Keratinocyte (primary cell): ENCODE results near the gene GRIK4.

ENCODE experiments used
- EZH2 ChIP-seq: IDR thresholded peaks from one replicate; pipeline ENCODE4 v1.6.1; 2012; ENCODE audit warnings: inconsistent platforms, mild to moderate bottlenecking, low read length, moderate library complexity
- TF ChIP-seq, protein P1 (sequence below), 3 experiments: IDR thresholded peaks in 1 of 3; conservative IDR thresholded peaks in 1 of 3; optimal IDR thresholded peaks in 1 of 3; 2 replicates in 2 of 3; 3 replicates in 1 of 3; pipeline versions ENCODE3 to v1.5.1; 2011; ENCODE audit warnings: low read length in 3 of 3, mild to moderate bottlenecking in 3 of 3, moderate library complexity in 2 of 3, control low read depth in 1 of 3, inconsistent platforms in 1 of 3; ENCODE audit not compliant: insufficient read depth in 2 of 3; ENCODE audit errors: extremely low read depth in 1 of 3

GRCh38 chr11:120740380-120740779 lies 228.8 kb downstream of the GRIK4 start:
- TF ChIP-seq, protein P1, sequence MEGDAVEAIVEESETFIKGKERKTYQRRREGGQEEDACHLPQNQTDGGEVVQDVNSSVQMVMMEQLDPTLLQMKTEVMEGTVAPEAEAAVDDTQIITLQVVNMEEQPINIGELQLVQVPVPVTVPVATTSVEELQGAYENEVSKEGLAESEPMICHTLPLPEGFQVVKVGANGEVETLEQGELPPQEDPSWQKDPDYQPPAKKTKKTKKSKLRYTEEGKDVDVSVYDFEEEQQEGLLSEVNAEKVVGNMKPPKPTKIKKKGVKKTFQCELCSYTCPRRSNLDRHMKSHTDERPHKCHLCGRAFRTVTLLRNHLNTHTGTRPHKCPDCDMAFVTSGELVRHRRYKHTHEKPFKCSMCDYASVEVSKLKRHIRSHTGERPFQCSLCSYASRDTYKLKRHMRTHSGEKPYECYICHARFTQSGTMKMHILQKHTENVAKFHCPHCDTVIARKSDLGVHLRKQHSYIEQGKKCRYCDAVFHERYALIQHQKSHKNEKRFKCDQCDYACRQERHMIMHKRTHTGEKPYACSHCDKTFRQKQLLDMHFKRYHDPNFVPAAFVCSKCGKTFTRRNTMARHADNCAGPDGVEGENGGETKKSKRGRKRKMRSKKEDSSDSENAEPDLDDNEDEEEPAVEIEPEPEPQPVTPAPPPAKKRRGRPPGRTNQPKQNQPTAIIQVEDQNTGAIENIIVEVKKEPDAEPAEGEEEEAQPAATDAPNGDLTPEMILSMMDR (optimal IDR thresholded peaks at IDR 0.05 in 1 of 3, IDR thresholded peaks at IDR 0.05 in 1 of 3, conservative IDR thresholded peaks at IDR 0.05 in 1 of 3; ENCODE audit: extremely low read depth in 1 of 3, insufficient read depth in 2 of 3, low read length in 3 of 3): no peak
- no peak for TF ChIP-seq EZH2
